Thyroid gland (tissue), 4 donors: ENCODE measurements around the gene MYLK3. TPM values are rescaled to one million over a fixed set of nuclear protein-coding genes. Genes with fewer than 3 reads are reported as not detected.
A peak's percentile ranks its signal among the peaks of the same experiment; 100 is the strongest.

ENCODE experiments used
- DNase-seq, 2 donors: peaks; one replicate each; pipeline ENCODE4 v3.0.0-alpha.2; 2019
- H3K27ac ChIP-seq, 3 donors: fragments of 200-600 bp; sonication (generic); 1 replicate in 2 of 3; 2 replicates in 1 of 3; pipeline ENCODE4 v1.5.1; 2016 to 2019; ENCODE audit warnings: mild to moderate bottlenecking in 1 of 3, moderate library complexity in 1 of 3
- H3K27me3 ChIP-seq: fragments of 200-600 bp; sonication (generic); one replicate; pipeline ENCODE4 v1.5.1; 2019
- H3K36me3 ChIP-seq, 2 donors: fragments of 200-600 bp; sonication (generic); one replicate each; pipeline ENCODE4 v1.5.1; 2016 to 2019
- H3K4me1 ChIP-seq, 2 donors: fragments of 200-600 bp; sonication (generic); one replicate each; pipeline ENCODE4 v1.5.1; 2017 to 2019
- H3K4me3 ChIP-seq, 3 donors: fragments of 200-600 bp; sonication (generic); replicated peaks in 1 of 3; 1 replicate in 2 of 3; 2 replicates in 1 of 3; pipeline ENCODE4 v1.5.1; 2016; ENCODE audit warnings: mild to moderate bottlenecking in 1 of 3
- H3K9me3 ChIP-seq: fragments of 200-600 bp; sonication (generic); one replicate; pipeline ENCODE4 v1.5.1; 2017
- CTCF ChIP-seq, 6 experiments: fragments of 200-600 bp in 3 of 6; fragments of 450-650 bp in 3 of 6; sonication (generic) in 3 of 6; IDR thresholded peaks; one replicate each; pipeline ENCODE4 v1.5.1; 2016 to 2019; ENCODE audit warnings: antibody characterized with exemption in 6 of 6, mild to moderate bottlenecking in 2 of 6, inconsistent platforms in 1 of 6, moderate library complexity in 1 of 6
- POLR2A ChIP-seq, 2 donors: fragments of 450-650 bp; IDR thresholded peaks; one replicate each; pipeline ENCODE4 v1.6.1; 2017; ENCODE audit warnings: antibody characterized with exemption in 2 of 2, mild to moderate bottlenecking in 2 of 2, moderate library complexity in 1 of 2
- WGBS, 2 donors: methylation state at CpG; one replicate each; pipeline ENCODE4 v1.1.5; 2017; 5-methylcytosine and 5-hydroxymethylcytosine counted together
- intact Hi-C: fragments of 100-400 bp; cut with DNase I; formaldehyde crosslinking; loops from one replicate; pipeline ENCODE4 v1.15.1; 2023
- total RNA-seq, 4 donors: library from RNA; depleted of rRNA; stranded (reverse); fragments of >200 nt; gene quantifications; one replicate each; pipeline ENCODE4 v1.2.3, GENCODE V29; 2016

The MYLK3 gene
- total RNA-seq, 4 donors from 2014 or later: 0.10 to 0.27 (median 0.11) TPM; not detected in 1

DNA sequence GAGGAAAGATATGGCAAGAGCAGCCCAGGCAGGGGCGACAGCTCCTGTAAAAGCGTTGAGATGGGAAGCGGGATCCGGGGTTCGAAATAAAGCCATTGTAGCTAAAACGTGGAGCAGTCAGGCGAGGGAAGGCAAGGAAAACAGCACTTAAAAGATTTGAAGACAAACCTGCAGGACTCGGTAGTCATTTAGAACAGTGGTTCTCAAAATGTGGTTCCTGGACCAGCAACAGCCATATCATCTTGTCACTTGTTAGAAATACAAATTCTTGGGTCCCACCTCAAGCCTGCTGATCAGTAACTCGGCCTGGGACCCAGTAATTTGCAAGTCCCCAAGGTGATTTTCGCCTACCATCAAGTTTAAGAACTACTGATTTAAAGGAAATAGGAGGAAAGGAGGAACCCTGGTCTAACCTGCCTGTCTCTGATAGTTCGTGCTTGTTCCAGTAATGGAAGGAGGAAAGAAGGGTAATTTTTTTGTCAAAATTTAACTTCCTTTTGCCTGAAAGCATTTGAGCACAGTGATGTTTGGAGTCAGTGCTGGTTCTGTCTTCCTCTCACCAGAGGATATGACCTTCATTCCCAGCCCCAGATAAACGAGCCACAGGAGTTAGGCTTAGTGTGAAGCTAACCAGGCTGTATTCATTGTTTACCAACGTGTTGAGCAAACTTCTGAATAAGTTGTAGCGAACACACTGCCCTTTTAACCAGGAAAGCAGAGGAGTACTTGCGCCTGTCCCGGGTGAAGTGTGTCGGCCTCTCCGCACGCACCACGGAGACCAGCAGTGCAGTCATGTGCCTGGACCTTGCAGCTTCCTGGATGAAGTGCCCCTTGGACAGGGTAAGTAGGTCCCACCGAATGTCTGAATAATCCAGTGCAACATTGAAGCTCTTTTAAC lies 57.6 kb downstream of the MYLK3 start:
- no peaks in the 10 kb centered on the region for H3K9me3 ChIP-seq
- no peak for DNase-seq
- intact Hi-C loops: no loop called here
- H3K4me3 ChIP-seq: peak overlapping the region in 1 of 3 donors; percentile 89
- peaks cover 20 to 23% of the 10 kb centered on the region in 2 donors for H3K4me1 ChIP-seq
- WGBS, 2 donors: 16 to 19% methylated on average over 21 of the region's 21 CpGs
- no peaks in the 10 kb centered on the region for H3K36me3 ChIP-seq
- no peak overlapping the region for H3K27ac ChIP-seq
- H3K27me3 ChIP-seq: no peaks in the 10 kb centered on the region
- TF ChIP-seq CTCF (IDR thresholded peaks at IDR 0.05) (no peak), POLR2A (IDR thresholded peaks at IDR 0.05) (no peak)

DNA sequence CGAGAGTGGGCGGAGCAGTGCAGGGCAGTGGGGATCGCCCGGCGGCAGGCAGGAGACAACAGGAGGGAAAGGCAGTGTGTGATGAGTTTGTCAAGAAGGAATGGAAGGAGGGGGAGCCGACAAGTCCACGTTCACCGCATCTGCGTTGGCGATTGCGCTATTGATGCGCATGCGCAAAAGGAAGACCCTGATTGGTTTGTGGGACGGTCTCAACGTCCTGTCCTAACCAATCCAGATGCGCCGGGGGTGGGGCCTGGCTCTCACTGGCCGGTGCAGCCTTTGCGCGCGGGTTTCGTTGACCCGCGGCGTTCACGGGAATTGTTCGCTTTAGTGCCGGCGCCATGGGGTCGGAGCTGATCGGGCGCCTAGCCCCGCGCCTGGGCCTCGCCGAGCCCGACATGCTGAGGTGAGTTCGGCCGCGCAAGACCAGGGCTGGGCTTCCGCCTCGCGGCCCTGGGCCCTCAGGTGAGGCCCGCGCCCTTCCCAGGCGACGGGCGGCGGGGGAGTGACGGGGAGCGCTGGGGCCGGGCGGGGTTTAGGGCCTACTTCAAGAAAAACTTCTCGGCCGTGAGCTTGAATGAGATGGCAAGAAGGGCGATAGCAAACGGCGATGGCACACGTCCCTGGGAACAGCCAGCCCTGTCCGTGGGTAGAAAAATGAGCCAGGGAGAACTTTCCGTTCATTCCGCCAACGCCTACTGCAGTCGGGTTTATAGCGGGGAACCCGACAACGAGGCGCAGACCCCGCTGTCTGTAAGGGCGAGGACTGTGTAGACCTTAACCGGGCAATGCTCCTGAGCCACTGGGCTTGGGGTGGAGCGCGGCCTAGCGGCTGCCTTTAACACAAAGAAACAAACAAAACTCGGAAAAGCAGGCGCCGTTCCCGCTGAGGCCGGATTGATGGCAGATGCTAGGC lies 58.5 kb downstream of the MYLK3 start, which contains the start of gene ORC6:
Gene ORC6 (plus strand): TSS at position 295 of the 916 bp plus-strand sequence. CDS start 47 bp downstream, at position 342.
- WGBS, 2 donors: 1% methylated on average over 27 to 52 of the region's 79 CpGs
- intact Hi-C loops: no loop called here
- peak; percentile 99 for DNase-seq
- Histone ChIP-seq H3K4me1 (peaks cover 20 to 23% of the 10 kb centered on the region in 2 donors), H3K27ac (peak within 1 kb of the TSS; percentile 82 to 95 (median 89)), H3K27me3 (no peaks in the 10 kb centered on the region), H3K9me3 (no peaks in the 10 kb centered on the region), H3K36me3 (no peaks in the 10 kb centered on the region), H3K4me3 (peak within 1 kb of the TSS; percentile 56 to 94 (median 89))
- TF ChIP-seq CTCF (IDR thresholded peaks at IDR 0.05) (peak in 1 of 6 experiments; percentile 16), POLR2A (IDR thresholded peaks at IDR 0.05) (no peak)

DNA sequence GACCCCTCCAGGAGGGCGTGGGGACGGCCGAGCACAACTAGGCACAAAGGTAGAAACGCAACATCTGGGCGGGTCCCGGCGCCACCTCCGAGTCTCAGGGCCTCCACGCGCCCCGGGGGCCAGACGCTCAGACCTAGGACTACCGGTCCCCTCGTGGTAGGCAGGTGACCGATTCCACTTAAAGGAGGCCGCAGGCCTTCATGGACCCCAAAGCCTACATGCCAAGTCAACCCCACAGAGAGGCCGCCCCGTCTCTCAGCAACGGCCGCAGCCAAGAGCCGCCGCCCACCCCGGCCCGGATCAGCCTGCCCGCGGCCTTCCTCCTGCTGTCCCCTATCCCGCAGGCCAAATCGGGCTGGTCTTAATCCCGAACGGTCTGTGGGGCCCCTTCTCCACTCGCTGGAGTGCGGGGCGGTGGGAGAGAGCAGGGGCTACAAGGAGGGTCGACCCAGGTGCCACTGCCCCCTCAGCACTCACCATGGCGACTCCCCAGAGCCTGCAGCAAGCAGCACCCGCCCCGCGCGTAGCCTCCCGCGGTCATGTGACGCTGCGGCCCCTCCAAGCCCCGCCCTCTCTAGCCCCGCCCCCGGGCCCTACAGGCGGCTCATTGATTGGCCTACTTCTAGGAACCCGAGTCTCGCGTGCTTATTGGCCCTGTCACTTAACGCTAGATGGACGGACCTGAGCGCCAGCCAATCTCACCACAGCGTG lies 59.3 kb downstream of the MYLK3 start, which contains the start of gene VPS35:
Gene VPS35 (minus strand): TSS at position 525 of the 711 bp plus-strand sequence. CDS start 45 bp downstream, at position 480.
- H3K9me3 ChIP-seq: no peaks in the 10 kb centered on the region
- no peaks in the 10 kb centered on the region for H3K27me3 ChIP-seq
- intact Hi-C loops: no loop called here
- TF ChIP-seq POLR2A (IDR thresholded peaks at IDR 0.05) (peak in 1 of 2 donors; percentile 72), CTCF (IDR thresholded peaks at IDR 0.05) (peak in 2 of 6 experiments; percentile 16 to 25)
- no peaks in the 10 kb centered on the region for H3K36me3 ChIP-seq
- DNase-seq: peak; percentile 100
- peak within 1 kb of the TSS; percentile 82 to 95 (median 89) for H3K27ac ChIP-seq
- 0% methylated on average over 12 to 33 of the region's 54 CpGs for WGBS, 2 donors
- peaks cover 20 to 23% of the 10 kb centered on the region in 2 donors for H3K4me1 ChIP-seq
- peak within 1 kb of the TSS; percentile 56 to 94 (median 89) for H3K4me3 ChIP-seq

GRCh38 chr16:46688101-46688653 lies 60.0 kb downstream of the MYLK3 start:
- peak overlapping the region; percentile 82 to 95 (median 89) for H3K27ac ChIP-seq
- TF ChIP-seq POLR2A (IDR thresholded peaks at IDR 0.05) (no peak), CTCF (IDR thresholded peaks at IDR 0.05) (no peak)
- H3K9me3 ChIP-seq: no peaks in the 10 kb centered on the region
- no peaks in the 10 kb centered on the region for H3K27me3 ChIP-seq
- 5 to 6% methylated on average over 14 of the region's 14 CpGs for WGBS, 2 donors
- no peaks in the 10 kb centered on the region for H3K36me3 ChIP-seq
- H3K4me3 ChIP-seq: peak overlapping the region; percentile 56 to 94 (median 89)
- intact Hi-C loops: no loop called here
- peaks cover 20 to 23% of the 10 kb centered on the region in 2 donors for H3K4me1 ChIP-seq
- DNase-seq: no peak
